Iris pigment epithelial cell (primary cell): ENCODE data around the gene FOXP1.

ENCODE experiments used
- DNase-seq: peaks from one replicate; pipeline ENCODE4 v3.0.0-alpha.2; 2011; ENCODE audit warnings: low read depth

The FOXP1 gene

GRCh38 chr3:71397046-71397445, 186.5 kb downstream of the FOXP1 start:
- peak; percentile 51 for DNase-seq

GRCh38 chr3:71395927-71396695, 187.4 kb downstream of the FOXP1 start:
- peak; percentile 80 for DNase-seq

GRCh38 chr3:71395470-71395869, 188.1 kb downstream of the FOXP1 start:
- peak; percentile 27 for DNase-seq

GRCh38 chr3:71393745-71394144, 189.8 kb downstream of the FOXP1 start:
- DNase-seq: no peak

GRCh38 chr3:71393093-71393492, 190.4 kb downstream of the FOXP1 start:
- peak; percentile 40 for DNase-seq

GRCh38 chr3:71392251-71392650, 191.3 kb downstream of the FOXP1 start:
- no peak for DNase-seq

- DNase-seq: no peak
These were observed 192.2 kb downstream of the FOXP1 start for GRCh38 chr3:71391361-71391760.

- DNase-seq: peak; percentile 81
These were observed 193.5 kb downstream of the FOXP1 start for GRCh38 chr3:71389911-71390573.

- DNase-seq: no peak
These were observed 194.3 kb downstream of the FOXP1 start for GRCh38 chr3:71389191-71389590.

- DNase-seq: no peak
These were observed 194.9 kb downstream of the FOXP1 start for GRCh38 chr3:71388535-71389120.

- DNase-seq: no peak
These were observed 195.9 kb downstream of the FOXP1 start for GRCh38 chr3:71387586-71387985.

- no peak for DNase-seq
These were observed 198.5 kb downstream of the FOXP1 start for GRCh38 chr3:71384837-71385716.

GRCh38 chr3:71384388-71384787, 199.1 kb downstream of the FOXP1 start:
- no peak for DNase-seq

- no peak for DNase-seq
These were observed 203.4 kb downstream of the FOXP1 start for GRCh38 chr3:71380096-71380495.

GRCh38 chr3:71378509-71378908, 205.0 kb downstream of the FOXP1 start:
- DNase-seq: no peak

GRCh38 chr3:71376911-71377310, 206.6 kb downstream of the FOXP1 start:
- DNase-seq: no peak

GRCh38 chr3:71376503-71376902, 207.0 kb downstream of the FOXP1 start:
- no peak for DNase-seq

GRCh38 chr3:71374582-71374981, 208.9 kb downstream of the FOXP1 start:
- DNase-seq: no peak

- DNase-seq: no peak
These were observed 210.5 kb downstream of the FOXP1 start for GRCh38 chr3:71372911-71373637.

GRCh38 chr3:71372241-71372768, 211.2 kb downstream of the FOXP1 start:
- no peak for DNase-seq

- DNase-seq: no peak
These were observed 212.2 kb downstream of the FOXP1 start for GRCh38 chr3:71371282-71371681.
